Activated CD8-positive, alpha-beta memory T cell treated with anti-CD3 and anti-CD28 coated beads for 36 hours (primary cell): ENCODE data around the gene FASTKD3. TPM values are rescaled to one million over a fixed set of nuclear protein-coding genes. Genes with fewer than 3 reads are reported as not detected.
"Not testable (repeated sequence)": the region's sequence is repeated elsewhere in the genome, so short reads cannot be mapped to it uniquely, and the experiment has no call there.

ENCODE experiments used
- CTCF ChIA-PET: fragments of 350-600 bp; sonication (Branson Sonifier 250); formaldehyde crosslinking; loops from one replicate; lab custom pipeline; 2021; ENCODE audit warnings: antibody characterized with exemption; lab: Charles Lee
- POLR2A ChIA-PET: fragments of 350-600 bp; sonication (Branson Sonifier 250); formaldehyde crosslinking; loops from one replicate; lab custom pipeline; 2021; ENCODE audit warnings: antibody characterized with exemption; lab: Charles Lee
- total RNA-seq, 2 experiments: library from RNA; stranded (reverse); gene quantifications; one replicate each; pipeline ENCODE4 v1.2.3, GENCODE V29; 2021

The FASTKD3 gene, protein sequence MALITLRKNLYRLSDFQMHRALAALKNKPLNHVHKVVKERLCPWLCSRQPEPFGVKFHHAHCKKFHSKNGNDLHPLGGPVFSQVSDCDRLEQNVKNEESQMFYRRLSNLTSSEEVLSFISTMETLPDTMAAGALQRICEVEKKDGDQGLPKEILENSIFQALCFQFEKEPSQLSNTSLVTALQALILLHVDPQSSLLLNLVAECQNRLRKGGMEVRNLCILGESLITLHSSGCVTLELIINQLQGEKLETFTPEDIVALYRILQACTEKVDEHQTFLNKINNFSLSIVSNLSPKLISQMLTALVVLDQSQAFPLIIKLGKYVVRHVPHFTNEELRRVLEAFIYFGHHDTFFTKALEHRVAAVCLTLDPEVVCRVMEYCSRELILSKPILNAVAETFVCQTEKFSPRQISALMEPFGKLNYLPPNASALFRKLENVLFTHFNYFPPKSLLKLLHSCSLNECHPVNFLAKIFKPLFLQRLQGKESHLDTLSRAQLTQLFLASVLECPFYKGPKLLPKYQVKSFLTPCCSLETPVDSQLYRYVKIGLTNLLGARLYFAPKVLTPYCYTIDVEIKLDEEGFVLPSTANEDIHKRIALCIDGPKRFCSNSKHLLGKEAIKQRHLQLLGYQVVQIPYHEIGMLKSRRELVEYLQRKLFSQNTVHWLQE
- total RNA-seq = 10 to 100 TPM; 19.2 to 20.3 TPM

DNA sequence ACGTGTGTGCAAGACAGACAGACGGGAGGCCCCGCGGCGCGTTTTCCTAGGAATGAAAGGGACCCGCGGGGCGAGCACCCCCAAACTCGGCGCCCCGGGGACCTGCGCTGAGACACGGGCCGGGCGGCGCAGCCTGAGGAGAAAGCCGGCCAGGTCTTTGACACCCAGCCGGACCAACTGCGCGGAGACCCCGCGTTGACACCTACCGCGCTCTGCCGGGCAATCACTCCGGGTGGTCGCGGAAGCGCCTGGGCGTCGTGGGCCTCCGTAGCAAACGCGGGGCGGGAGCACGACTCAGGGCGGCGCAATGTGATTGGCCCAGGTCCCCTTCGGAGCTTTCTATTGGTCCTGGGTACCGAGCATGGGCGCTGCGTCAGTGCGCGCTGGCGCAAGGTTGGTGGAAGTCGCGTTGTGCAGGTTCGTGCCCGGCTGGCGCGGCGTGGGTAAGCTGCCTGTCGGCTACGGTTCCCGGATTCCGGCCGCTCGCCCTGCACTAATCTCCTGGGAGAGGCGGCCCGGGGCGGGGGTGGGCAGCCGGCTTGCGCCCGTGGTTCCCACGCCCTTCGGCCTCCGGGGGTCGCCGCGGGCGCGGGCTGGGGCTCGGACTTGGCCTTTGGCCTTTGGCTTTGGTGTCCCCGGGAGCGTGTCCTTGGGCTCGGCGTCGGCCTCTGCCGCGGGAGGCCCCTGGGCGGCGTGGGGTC, at the start of gene FASTKD3, which contains the start of gene MTRR:
FASTKD3 (minus strand) TSS at position 259 of the 701 bp plus-strand sequence. CDS start 948 bp downstream, outside the sequence.
MTRR (plus strand) TSS at position 376 of the 701 bp plus-strand sequence. CDS start 1,647 bp downstream, outside the sequence.
- ChIA-PET POLR2A (interaction anchor here (0.7 to 1.3 kb wide), 3 partner anchors 9 to 12 kb away, joined by 3 to 8 read pairs (median 6); no protein-coding TSS in a partner anchor), CTCF (interaction anchor here (1.0 to 1.6 kb wide), 2 partner anchors 11 to 12 kb away, joined by 4 to 6 read pairs; no protein-coding TSS in a partner anchor)

DNA sequence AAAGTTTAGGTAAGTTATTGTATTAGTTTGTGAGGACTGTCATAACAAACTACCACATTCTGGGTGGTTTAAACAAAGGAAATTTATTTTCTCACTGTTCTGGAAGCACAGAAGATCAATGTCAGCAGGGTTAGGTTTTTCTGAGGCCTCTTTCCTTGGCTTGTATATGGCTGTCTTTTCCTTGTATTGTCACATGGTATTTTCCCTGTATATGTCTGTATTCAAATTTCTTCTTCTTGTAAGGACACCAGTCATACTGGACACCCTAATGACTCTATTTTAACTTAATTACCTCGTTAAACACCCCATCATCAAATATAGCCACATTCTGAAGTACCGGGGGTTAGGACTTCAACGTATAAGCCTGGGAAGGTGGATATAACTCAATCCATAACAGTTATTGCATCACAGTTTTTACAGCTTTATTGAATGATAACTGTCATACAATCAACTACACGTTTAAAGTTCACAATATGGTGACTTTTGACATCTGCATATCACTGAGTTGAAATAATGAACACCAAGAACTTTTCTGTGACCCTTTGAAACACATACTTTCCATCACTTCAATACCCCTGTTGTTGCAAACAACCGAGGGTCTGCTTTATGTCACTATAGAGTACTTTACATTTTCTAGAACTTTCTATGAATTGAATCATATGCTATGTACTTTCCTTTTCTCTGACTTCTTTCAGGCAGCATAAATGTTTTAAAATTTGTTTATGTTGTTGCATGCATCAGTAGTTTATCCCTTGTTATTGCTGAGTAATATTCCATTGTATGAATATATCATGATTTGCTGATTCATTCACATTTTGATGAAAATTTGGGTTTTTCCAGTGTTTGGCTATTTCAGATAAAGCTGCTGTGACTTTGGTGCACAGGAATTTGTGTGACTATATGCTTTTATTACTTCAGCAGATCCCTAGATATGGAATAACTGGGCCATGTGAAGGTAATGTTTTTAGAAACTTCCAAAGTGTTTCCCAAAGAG, 48.6 kb upstream of the FASTKD3 start:
- POLR2A ChIA-PET = no interaction called here
- CTCF ChIA-PET = no interaction called here

DNA sequence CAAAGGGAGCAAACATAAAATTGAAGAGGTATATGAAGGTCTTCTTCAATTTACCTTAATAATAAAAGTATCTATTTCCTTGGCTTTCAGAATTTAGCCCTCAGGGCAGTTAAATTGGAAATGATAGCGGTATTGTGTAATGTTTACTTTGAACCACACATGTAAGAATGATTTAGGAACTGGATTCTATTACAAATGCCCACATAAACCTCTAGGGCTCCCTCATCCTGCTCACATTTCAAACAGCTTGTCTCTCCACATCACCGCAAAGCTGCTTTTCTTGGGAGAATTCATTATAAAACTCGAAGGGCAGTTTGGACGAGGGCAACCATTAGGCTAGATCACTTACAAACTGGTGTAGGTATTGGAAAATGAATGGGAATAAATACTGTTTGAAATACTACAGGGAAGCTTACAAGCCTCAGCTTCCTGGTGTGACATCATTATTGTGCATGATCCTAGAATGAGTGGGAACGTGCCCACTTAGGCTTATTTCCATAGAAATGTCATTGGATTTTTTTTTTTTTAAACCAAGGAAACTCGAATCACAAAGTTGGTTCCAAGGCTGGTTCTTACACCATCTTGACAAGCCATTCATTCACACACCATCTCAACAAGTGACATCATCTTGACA, 47.5 kb upstream of the FASTKD3 start:
- POLR2A ChIA-PET = no interaction called here
- CTCF ChIA-PET = no interaction called here

DNA sequence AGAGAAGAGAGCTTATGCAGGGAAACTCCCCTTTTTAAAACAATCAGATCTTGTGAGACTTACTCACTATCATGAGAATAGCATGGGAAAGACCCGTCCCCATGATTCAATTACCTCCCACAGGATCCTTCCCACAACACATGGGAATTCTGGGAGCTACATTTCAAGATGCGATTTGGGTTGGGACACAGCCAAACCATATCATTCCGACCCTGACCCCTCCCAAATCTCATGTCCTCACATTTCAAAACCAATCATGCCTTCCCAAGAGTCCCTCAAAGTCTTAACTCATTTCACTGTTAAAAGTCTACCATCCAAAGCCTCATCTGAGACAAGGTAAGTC, 42.6 kb upstream of the FASTKD3 start:
- CTCF ChIA-PET, POLR2A ChIA-PET: not testable (repeated sequence)

GRCh38 chr5:7910738-7911428, 42.1 kb upstream of the FASTKD3 start:
- POLR2A ChIA-PET = no interaction called here
- CTCF ChIA-PET = no interaction called here

DNA sequence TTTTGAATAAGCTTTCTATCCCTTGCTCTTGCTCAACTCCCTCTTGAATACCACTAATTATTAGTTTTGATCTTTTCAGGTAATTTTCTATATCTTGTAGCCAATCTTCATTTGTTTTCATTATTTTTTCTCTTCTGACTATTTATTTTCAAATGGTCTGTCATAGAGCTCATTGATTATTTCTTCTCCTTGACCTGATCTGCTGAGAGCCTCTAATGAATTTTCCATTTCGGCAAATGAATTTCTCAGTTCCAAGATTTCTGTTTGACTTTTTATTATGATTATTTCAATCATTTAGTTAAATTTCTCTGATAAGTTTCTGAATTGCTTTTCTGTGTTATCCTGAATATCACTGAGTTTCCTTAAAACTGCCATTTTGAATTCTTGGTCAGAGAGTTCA, 39.5 kb upstream of the FASTKD3 start:
- POLR2A ChIA-PET = no interaction called here
- CTCF ChIA-PET = no interaction called here

GRCh38 chr5:7907612-7908011, 38.8 kb upstream of the FASTKD3 start:
- POLR2A ChIA-PET = no interaction called here
- CTCF ChIA-PET = no interaction called here

DNA sequence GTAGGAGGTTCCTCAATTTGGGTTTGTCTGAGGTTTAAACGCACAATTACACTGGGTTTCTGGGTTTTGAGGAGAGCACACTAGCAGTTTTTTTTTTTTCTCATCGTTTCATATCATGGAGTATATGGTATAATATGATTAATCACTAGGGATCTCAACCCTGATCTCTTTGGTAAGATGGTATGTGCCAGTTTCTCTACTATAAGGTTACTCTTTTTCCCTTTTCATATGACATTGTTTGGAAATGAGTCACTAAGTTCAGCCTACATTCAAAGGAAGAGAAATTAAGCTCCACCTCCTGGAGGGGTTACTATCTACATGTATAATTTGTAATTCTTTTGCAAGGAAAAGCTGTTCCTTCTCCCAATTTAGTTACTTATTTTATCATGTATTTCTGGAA, 35.3 kb upstream of the FASTKD3 start:
- ChIA-PET CTCF (interaction anchor here (0.8 kb wide), 1 partner anchor 17 kb away, joined by 4 read pairs; no protein-coding TSS in a partner anchor), POLR2A (no interaction called here)

DNA sequence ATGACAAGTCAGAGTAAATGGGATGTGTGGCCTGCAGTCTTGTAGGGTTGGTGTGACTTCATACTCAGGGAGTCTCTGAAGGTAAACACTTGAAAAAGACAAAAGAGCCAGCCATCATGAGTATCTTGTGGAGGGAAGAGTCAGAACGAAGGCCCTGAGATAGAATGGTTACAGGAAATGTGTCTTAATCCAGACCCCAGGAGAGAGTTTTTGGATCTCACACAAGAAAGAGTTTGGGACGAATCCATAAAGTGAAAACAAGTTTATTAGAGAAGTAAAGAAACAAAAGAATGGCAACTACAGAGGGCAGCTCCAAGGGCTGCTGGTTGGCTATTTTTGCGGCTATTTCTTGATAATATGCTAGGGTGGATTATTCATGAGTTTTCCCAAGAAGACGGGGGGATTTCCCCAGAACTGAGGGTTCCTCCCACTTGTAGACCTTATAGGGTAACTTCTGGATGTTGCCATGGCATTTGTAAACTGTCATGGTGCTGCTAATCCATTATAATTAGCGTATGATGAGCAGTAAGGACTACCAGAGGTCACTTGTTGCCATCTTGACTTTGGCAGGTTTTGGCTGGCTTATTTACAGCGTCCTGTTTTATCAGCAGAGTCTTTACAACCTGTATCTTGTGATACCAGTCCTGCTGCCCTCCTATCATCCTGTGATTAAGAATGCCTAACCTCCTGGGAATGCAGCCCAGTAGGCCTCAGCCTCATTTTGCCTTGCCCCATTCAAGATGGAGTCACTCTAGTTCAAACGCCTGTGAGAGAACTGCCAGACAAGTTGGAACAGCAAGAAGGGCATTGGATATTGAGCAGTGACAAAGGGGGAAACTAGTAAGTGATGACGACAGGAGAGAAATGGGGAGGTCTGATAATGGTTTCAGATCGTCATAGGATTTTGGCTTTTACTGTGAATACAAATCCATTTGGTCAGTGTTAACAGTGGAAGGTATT, 34.1 kb upstream of the FASTKD3 start:
- ChIA-PET CTCF (no interaction called here), POLR2A (no interaction called here)

GRCh38 chr5:7902201-7902600, 33.4 kb upstream of the FASTKD3 start:
- ChIA-PET POLR2A (no interaction called here), CTCF (no interaction called here)

DNA sequence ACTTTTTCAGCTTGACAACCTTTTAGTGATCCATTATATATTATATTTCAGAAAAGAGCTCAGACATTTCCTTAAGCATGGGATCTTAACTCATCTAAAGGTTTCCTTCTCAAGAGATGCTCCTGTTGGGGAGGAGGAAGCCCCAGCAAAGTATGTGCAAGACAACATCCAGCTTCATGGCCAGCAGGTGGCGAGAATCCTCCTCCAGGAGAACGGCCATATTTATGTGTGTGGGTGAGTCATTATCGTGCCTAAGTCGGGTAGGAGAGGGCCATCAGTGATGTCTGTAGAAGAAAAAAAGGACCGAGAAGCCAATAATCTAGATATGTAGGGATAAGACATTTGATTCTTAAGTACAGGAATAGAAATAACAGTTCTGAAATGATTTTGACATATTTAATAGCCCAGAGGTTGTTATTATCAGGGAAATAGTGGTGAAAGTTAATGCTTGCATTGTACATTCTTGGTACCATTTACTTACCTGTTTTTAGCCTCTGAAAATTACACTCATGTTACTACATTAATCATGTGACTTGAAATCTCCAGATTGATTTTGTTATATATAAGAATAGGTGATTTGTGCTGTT, 28.3 kb upstream of the FASTKD3 start:
- POLR2A ChIA-PET = no interaction called here
- CTCF ChIA-PET = no interaction called here

DNA sequence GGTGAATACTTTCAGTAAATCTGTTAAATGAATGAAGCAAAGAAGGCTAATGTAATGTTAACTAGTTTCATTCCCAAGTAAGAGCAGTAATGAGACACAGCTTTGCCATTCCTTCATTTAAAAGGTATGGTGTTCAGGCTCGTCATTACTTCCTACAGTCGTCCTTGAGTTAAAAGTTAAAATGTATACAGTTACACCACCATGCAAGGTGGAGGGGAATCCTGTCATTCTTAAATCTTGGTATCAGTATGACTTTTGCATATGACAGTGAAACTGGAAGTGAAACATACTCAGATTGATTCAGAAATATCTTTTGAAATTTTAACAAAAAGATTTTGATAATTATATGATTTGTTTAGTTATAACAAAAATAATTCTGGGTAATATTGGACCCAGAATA, 26.0 kb upstream of the FASTKD3 start:
- POLR2A ChIA-PET = no interaction called here
- CTCF ChIA-PET = no interaction called here

DNA sequence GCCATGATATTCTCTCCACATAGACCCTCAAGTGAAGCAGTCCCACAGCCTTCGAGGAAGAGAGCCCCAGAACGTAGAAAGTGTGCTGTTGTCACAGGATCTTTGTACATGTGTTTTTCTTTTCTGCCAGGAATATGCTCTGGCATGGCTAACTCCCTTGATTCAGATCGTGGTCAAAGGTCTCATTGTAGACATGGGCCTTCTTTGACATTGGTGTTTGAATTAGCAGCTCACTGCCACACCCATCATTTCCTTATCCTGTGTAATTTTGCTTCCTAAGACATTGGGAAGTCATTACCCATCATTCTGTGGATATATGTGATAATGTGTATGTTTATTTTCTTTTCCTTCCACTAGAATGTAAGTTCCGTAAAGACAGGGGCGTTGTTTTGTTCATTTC, 25.6 kb upstream of the FASTKD3 start:
- ChIA-PET CTCF (no interaction called here), POLR2A (no interaction called here)

DNA sequence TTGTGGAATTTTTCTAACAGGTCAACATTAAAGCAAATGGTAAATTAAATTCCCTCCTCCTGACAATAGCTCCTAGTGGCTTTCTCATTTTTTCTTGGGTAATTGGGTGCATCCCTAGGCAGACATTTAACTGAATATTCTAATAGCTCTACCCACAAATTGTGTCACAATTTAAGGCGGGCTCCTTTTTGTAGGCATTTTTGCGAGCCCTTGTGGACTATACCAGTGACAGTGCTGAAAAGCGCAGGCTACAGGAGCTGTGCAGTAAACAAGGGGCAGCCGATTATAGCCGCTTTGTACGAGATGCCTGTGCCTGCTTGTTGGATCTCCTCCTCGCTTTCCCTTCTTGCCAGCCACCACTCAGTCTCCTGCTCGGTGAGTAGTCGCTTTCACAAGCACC, 20.1 kb upstream of the FASTKD3 start:
- CTCF ChIA-PET = no interaction called here
- POLR2A ChIA-PET = no interaction called here

GRCh38 chr5:7886849-7887475, 18.1 kb upstream of the FASTKD3 start:
- ChIA-PET CTCF (interaction anchor here (0.6 to 0.9 kb wide), 3 partner anchors 12 to 744 kb away, joined by 3 to 4 read pairs (median 3); no protein-coding TSS in a partner anchor), POLR2A (no interaction called here)
